ENCODE results near the gene COMMD8.

GRCh38 chr4:47505147-47505546 lies 41.6 kb upstream of the COMMD8 start:
- TF ChIP-seq CTCF (IDR thresholded peaks at IDR 0.05), result no peak
- no peak for TF ChIP-seq POLR2A (IDR thresholded peaks at IDR 0.05)
